HepG2 (cell line): ENCODE results near the gene CCDC57. TPM values are rescaled to one million over a fixed set of nuclear protein-coding genes. Genes with fewer than 3 reads are reported as not detected.

Experiments used
- ARID5B ChIP-seq: IDR thresholded peaks from 2 replicates; pipeline ENCODE4 v1.4.0; 2020; ENCODE audit warnings: mild to moderate bottlenecking, missing genetic modification reagents
- BATF2 ChIP-seq: sonication (generic); formaldehyde crosslinking; IDR thresholded peaks from 2 replicates; pipeline ENCODE4 v1.8.0; 2022; ENCODE audit warnings: mild to moderate bottlenecking, missing genetic modification reagents, moderate library complexity
- HDAC6 ChIP-seq: fragments of 200-600 bp; sonication (generic); IDR thresholded peaks from 2 replicates; pipeline ENCODE4 v1.7.0; 2017; ENCODE audit warnings: mild to moderate bottlenecking, antibody characterized with exemption, low read length, low read depth
- HMGA1 ChIP-seq: sonication (generic); formaldehyde crosslinking; conservative IDR thresholded peaks from 2 replicates; pipeline ENCODE4 v1.4.0; 2020; ENCODE audit warnings: missing genetic modification reagents
- JUN ChIP-seq: sonication (generic); formaldehyde crosslinking; IDR thresholded peaks from 2 replicates; pipeline ENCODE4 v1.4.0; 2020; ENCODE audit warnings: mild to moderate bottlenecking, missing genetic modification reagents
- MYPOP ChIP-seq: sonication (generic); formaldehyde crosslinking; IDR thresholded peaks from 2 replicates; pipeline ENCODE4 v1.8.1; 2023; ENCODE audit warnings: mild to moderate bottlenecking, moderate library complexity, missing genetic modification reagents
- NBN ChIP-seq: fragments of 450-650 bp; conservative IDR thresholded peaks from 2 replicates; pipeline ENCODE4 v1.6.1; 2017
- PHF20 ChIP-seq: sonication (generic); formaldehyde crosslinking; IDR thresholded peaks from 2 replicates; pipeline ENCODE4 v1.5.0; 2020; ENCODE audit warnings: mild to moderate bottlenecking, missing genetic modification reagents
- SNAPC2 ChIP-seq: sonication (generic); formaldehyde crosslinking; IDR thresholded peaks from 2 replicates; pipeline ENCODE4 v1.8.1; 2022; ENCODE audit warnings: mild to moderate bottlenecking, missing genetic modification reagents
- STAT5B ChIP-seq: sonication (generic); formaldehyde crosslinking; IDR thresholded peaks from 2 replicates; pipeline ENCODE4 v1.4.0; 2020; ENCODE audit warnings: missing genetic modification reagents
- THAP11 ChIP-seq: IDR thresholded peaks from 2 replicates; pipeline ENCODE4 v1.6.1; 2016; ENCODE audit warnings: missing biosample characterization, missing genetic modification reagents
- ZBTB38 ChIP-seq: sonication (generic); formaldehyde crosslinking; IDR thresholded peaks from 2 replicates; pipeline ENCODE4 v1.5.1; 2020; ENCODE audit warnings: mild to moderate bottlenecking, missing genetic modification reagents
- ZNF44 ChIP-seq: sonication (generic); formaldehyde crosslinking; IDR thresholded peaks from 2 replicates; pipeline ENCODE4 v1.5.1; 2020; ENCODE audit warnings: mild to moderate bottlenecking, missing genetic modification reagents
- ZXDC ChIP-seq: sonication (generic); formaldehyde crosslinking; IDR thresholded peaks from 2 replicates; pipeline ENCODE4 v1.5.0; 2020; ENCODE audit warnings: mild to moderate bottlenecking, missing genetic modification reagents
- polyA plus RNA-seq, 8 experiments: library from polyadenylated mRNA; depleted of rRNA in 3 of 8; stranded (reverse) in 7 of 8; unstranded in 1 of 8; fragments of >200 nt; fragmentation: Illumina TruSeq in 4 of 8; extraction: Trizol in 4 of 8; gene quantifications; 2 replicates each; pipeline versions ENCODE4 v1.2.1 to v1.2.3, GENCODE V29; 2011 to 2016; ENCODE audit warnings: low read depth in 4 of 8, missing spikeins in 1 of 8, mixed read lengths in 1 of 8; ENCODE audit not compliant: insufficient read depth in 1 of 8
- total RNA-seq, 5 experiments: library from RNA; depleted of rRNA; stranded (reverse); fragments of >200 nt; fragmentation: Illumina TruSeq; extraction: Trizol; gene quantifications; 2 replicates each; pipeline ENCODE4 v1.2.3, GENCODE V29; 2016; ENCODE audit warnings: low read depth in 1 of 5
- TF ChIP-seq, protein P1 (sequence below): sonication (generic); formaldehyde crosslinking; IDR thresholded peaks from 2 replicates; pipeline ENCODE4 v1.5.0; 2020; ENCODE audit warnings: missing genetic modification reagents, mild to moderate bottlenecking, borderline replicate concordance
- TF ChIP-seq, protein P2 (sequence below): sonication (generic); formaldehyde crosslinking; IDR thresholded peaks from 2 replicates; pipeline ENCODE4 v1.9.0; 2021; ENCODE audit warnings: missing genetic modification reagents, borderline replicate concordance

Gene CCDC57
- total and polyA plus RNA-seq, 2 of the 13 experiments (the other 11 are each of a cell fraction or from before 2014, with no cell fraction given), result 59.3 to 59.9 TPM

- TF ChIP-seq, protein P1, sequence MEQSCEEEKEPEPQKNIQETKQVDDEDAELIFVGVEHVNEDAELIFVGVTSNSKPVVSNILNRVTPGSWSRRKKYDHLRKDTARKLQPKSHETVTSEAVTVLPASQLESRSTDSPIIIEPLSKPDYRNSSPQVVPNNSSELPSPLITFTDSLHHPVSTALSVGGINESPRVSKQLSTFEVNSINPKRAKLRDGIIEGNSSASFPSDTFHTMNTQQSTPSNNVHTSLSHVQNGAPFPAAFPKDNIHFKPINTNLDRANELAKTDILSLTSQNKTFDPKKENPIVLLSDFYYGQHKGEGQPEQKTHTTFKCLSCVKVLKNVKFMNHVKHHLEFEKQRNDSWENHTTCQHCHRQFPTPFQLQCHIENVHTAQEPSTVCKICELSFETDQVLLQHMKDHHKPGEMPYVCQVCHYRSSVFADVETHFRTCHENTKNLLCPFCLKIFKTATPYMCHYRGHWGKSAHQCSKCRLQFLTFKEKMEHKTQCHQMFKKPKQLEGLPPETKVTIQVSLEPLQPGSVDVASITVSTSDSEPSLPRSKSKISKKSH, result no peak
- TF ChIP-seq STAT5B (no peak), SNAPC2 (no peak), BATF2 (CRISPR knock-in tag) (0 out of 2 replicates have a peak, but pooled peaks have one; percentile 17), PHF20 (CRISPR knock-in tag) (no peak), THAP11 (CRISPR knock-in tag) (no peak), MYPOP (no peak), ZNF44 (CRISPR knock-in tag) (peak; percentile 78; the same call in 1 of the 2 replicates), HDAC6 (no peak), ARID5B (CRISPR knock-in tag) (no peak), HMGA1 (no peak), NBN (no peak), JUN (CRISPR knock-in tag) (no peak), ZBTB38 (CRISPR knock-in tag) (no peak), ZXDC (CRISPR knock-in tag) (no peak)
- TF ChIP-seq, protein P2, sequence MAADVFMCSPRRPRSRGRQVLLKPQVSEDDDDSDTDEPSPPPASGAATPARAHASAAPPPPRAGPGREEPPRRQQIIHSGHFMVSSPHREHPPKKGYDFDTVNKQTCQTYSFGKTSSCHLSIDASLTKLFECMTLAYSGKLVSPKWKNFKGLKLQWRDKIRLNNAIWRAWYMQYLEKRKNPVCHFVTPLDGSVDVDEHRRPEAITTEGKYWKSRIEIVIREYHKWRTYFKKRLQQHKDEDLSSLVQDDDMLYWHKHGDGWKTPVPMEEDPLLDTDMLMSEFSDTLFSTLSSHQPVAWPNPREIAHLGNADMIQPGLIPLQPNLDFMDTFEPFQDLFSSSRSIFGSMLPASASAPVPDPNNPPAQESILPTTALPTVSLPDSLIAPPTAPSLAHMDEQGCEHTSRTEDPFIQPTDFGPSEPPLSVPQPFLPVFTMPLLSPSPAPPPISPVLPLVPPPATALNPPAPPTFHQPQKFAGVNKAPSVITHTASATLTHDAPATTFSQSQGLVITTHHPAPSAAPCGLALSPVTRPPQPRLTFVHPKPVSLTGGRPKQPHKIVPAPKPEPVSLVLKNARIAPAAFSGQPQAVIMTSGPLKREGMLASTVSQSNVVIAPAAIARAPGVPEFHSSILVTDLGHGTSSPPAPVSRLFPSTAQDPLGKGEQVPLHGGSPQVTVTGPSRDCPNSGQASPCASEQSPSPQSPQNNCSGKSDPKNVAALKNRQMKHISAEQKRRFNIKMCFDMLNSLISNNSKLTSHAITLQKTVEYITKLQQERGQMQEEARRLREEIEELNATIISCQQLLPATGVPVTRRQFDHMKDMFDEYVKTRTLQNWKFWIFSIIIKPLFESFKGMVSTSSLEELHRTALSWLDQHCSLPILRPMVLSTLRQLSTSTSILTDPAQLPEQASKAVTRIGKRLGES (CRISPR knock-in tag), result no peak
Measured at GRCh38 chr17:82235775-82236141, 23.1 kb upstream of the CCDC57 start (continued).
